Right forelimb (tissue), 1 donor: ENCODE data around the gene MAD1L1.

Experiments
- DNase-seq: peaks from one replicate; pipeline ENCODE4 v3.0.0-alpha.2; 2018

MAD1L1 gene

GRCh38 chr7:2131341-2131740 is 101.4 kb downstream of the MAD1L1 start:
- DNase-seq: no peak

GRCh38 chr7:2130096-2130375 is 102.7 kb downstream of the MAD1L1 start:
- no peak for DNase-seq

- DNase-seq: no peak
These were observed 103.2 kb downstream of the MAD1L1 start for GRCh38 chr7:2129323-2130095.

- DNase-seq: no peak
These were observed 104.0 kb downstream of the MAD1L1 start for GRCh38 chr7:2128601-2129322.

GRCh38 chr7:2126621-2127020 is 106.1 kb downstream of the MAD1L1 start:
- DNase-seq: no peak

GRCh38 chr7:2125931-2126330 is 106.8 kb downstream of the MAD1L1 start:
- no peak for DNase-seq

GRCh38 chr7:2124604-2125345 is 108.0 kb downstream of the MAD1L1 start:
- DNase-seq: no peak

- no peak for DNase-seq
These were observed 108.8 kb downstream of the MAD1L1 start for GRCh38 chr7:2123916-2124315.

- DNase-seq: no peak
These were observed 109.4 kb downstream of the MAD1L1 start for GRCh38 chr7:2123360-2123759.

- DNase-seq: no peak
These were observed 110.1 kb downstream of the MAD1L1 start for GRCh38 chr7:2122651-2123050.

GRCh38 chr7:2120841-2121830 is 111.6 kb downstream of the MAD1L1 start:
- no peak for DNase-seq

GRCh38 chr7:2120251-2120660 is 112.5 kb downstream of the MAD1L1 start:
- no peak for DNase-seq

- no peak for DNase-seq
These were observed 114.0 kb downstream of the MAD1L1 start for GRCh38 chr7:2118630-2119190.

GRCh38 chr7:2118056-2118455 is 114.7 kb downstream of the MAD1L1 start:
- DNase-seq: no peak

GRCh38 chr7:2117646-2118045 is 115.1 kb downstream of the MAD1L1 start:
- no peak for DNase-seq

GRCh38 chr7:2116989-2117591 is 115.7 kb downstream of the MAD1L1 start:
- no peak for DNase-seq

- DNase-seq: no peak
These were observed 116.3 kb downstream of the MAD1L1 start for GRCh38 chr7:2116448-2116810.

GRCh38 chr7:2115760-2116447 is 116.8 kb downstream of the MAD1L1 start:
- no peak for DNase-seq

- no peak for DNase-seq
These were observed 117.6 kb downstream of the MAD1L1 start for GRCh38 chr7:2114926-2115759.

GRCh38 chr7:2114052-2114451 is 118.7 kb downstream of the MAD1L1 start:
- no peak for DNase-seq
